H1 (cell line): Measurements from ENCODE around the gene NLRP8. TPM values are rescaled to one million over a fixed set of nuclear protein-coding genes. Genes with fewer than 3 reads are reported as not detected.

Source experiments
- SAP30 ChIP-seq: fragments of 300-600 bp; sonication (generic); IDR thresholded peaks from 2 replicates; pipeline ENCODE4 v1.7.1; 2012; ENCODE audit warnings: low read length, moderate library complexity, mild to moderate bottlenecking, inconsistent platforms; ENCODE audit not compliant: insufficient read depth, insufficient replicate concordance
- TBP ChIP-seq: IDR thresholded peaks from 2 replicates; pipeline ENCODE4 v1.6.1; 2011; ENCODE audit warnings: low read depth, low read length, improper control_type of control experiment
- polyA plus RNA-seq, 7 experiments: library from polyadenylated mRNA; depleted of rRNA in 3 of 7; stranded (reverse) in 5 of 7; unstranded in 2 of 7; fragments of >200 nt in 5 of 7; fragments of 200-250 nt in 2 of 7; gene quantifications; 1 replicate in 5 of 7; 2 replicates in 1 of 7; 4 replicates in 1 of 7; pipeline versions ENCODE4 v1.2.1 to v1.2.3, GENCODE V29; 2011 to 2013; ENCODE audit warnings: missing spikeins in 2 of 7, mixed read lengths in 2 of 7
- total RNA-seq: library from RNA; stranded (reverse); fragmentation: NEBNext Ultra II Directional; extraction: Animal tissue kit (Norgen Biotek cat#: 25700); gene quantifications from 2 replicates; pipeline ENCODE4 v1.2.1, GENCODE V29; 2021

Gene NLRP8
- total and polyA plus RNA-seq, 2 of the 8 experiments (the other 6 are each of a cell fraction or from before 2014, with no cell fraction given) = not detected

DNA sequence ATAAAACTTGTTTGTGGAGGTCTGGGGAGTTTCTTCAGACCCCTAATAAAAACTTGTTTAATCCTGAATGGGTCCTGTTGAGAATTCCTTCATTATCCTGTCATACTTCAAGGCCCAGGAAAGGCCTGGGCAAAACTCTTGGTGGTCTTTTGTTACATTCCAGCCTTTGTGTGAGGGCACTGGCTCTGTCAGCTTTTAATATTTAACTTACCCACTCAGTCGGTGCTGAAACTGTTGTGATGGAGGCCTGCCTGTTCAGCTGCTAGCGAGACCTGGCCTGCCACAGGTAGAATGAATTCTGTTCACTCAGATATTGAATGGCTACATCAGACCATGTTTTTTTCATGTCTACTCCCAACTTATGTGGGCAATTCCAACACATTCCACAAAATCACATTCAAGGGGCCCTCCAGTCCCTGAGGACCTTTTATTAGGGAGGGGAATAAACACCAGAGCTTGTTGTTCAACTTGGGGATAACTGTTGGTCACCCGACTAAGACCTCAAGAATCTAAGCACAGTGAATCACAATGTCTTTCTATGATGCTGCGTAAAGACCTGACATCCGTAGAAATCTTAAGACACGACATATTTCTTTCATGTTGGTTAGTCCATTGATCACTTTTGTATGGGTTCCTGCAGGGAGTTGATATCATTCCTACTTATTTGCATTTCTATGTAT is 12.5 kb downstream of the NLRP8 start (continued):
- TF ChIP-seq SAP30 (no peak), TBP (no peak)
